Omental fat pad (tissue), 4 donors: ENCODE data around the gene TMEM218. TPM values are rescaled to one million over a fixed set of nuclear protein-coding genes. Genes with fewer than 3 reads are reported as not detected.

ENCODE experiments used
- ATAC-seq: fragments of 150-250 bp; one replicate; pipeline ENCODE4 v1.9.1; 2016; ENCODE audit warnings: mild to moderate bottlenecking, moderate library complexity; ENCODE audit not compliant: low FRiP score
- DNase-seq: peaks from one replicate; pipeline ENCODE4 v3.0.0-alpha.2; 2019; ENCODE audit warnings: low spot score
- total RNA-seq, 4 donors: library from RNA; depleted of rRNA; stranded (reverse); fragments of >200 nt; gene quantifications; one replicate each; pipeline ENCODE4 v1.1.0, GENCODE V29; 2016
- TF ChIP-seq, protein P1 (sequence below), 3 donors: fragments of 450-650 bp; IDR thresholded peaks; one replicate each; pipeline ENCODE4 v1.5.1; 2016 to 2017; ENCODE audit warnings: antibody characterized with exemption in 3 of 3, mild to moderate bottlenecking in 3 of 3, moderate library complexity in 2 of 3

Gene TMEM218
- total RNA-seq, 4 donors from 2014 or later, result 17.0 to 24.4 (median 21.9) TPM

DNA sequence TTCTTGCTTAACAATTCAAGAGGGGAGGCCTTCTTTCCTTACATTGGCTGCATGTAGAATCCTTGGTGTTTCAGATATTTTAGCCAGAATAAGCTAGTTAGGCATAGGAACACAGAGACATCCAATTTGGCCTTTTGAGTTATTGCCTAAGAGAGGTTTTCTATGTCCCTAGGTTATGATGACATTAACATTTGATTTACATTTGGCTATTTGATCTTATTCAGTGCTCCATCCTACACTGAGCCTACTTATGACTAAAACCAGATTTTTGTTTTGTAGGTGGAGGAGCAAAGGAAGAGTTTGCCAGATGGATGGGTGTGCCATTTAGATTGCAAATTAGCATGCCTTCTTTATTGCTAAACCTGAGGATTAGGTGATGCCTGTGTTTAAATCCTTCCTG lies 59.4 kb downstream of the TMEM218 start:
- ATAC-seq (no peak), DNase-seq (no peak)
- TF ChIP-seq, protein P1, sequence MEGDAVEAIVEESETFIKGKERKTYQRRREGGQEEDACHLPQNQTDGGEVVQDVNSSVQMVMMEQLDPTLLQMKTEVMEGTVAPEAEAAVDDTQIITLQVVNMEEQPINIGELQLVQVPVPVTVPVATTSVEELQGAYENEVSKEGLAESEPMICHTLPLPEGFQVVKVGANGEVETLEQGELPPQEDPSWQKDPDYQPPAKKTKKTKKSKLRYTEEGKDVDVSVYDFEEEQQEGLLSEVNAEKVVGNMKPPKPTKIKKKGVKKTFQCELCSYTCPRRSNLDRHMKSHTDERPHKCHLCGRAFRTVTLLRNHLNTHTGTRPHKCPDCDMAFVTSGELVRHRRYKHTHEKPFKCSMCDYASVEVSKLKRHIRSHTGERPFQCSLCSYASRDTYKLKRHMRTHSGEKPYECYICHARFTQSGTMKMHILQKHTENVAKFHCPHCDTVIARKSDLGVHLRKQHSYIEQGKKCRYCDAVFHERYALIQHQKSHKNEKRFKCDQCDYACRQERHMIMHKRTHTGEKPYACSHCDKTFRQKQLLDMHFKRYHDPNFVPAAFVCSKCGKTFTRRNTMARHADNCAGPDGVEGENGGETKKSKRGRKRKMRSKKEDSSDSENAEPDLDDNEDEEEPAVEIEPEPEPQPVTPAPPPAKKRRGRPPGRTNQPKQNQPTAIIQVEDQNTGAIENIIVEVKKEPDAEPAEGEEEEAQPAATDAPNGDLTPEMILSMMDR (IDR thresholded peaks at IDR 0.05), result no peak

DNA sequence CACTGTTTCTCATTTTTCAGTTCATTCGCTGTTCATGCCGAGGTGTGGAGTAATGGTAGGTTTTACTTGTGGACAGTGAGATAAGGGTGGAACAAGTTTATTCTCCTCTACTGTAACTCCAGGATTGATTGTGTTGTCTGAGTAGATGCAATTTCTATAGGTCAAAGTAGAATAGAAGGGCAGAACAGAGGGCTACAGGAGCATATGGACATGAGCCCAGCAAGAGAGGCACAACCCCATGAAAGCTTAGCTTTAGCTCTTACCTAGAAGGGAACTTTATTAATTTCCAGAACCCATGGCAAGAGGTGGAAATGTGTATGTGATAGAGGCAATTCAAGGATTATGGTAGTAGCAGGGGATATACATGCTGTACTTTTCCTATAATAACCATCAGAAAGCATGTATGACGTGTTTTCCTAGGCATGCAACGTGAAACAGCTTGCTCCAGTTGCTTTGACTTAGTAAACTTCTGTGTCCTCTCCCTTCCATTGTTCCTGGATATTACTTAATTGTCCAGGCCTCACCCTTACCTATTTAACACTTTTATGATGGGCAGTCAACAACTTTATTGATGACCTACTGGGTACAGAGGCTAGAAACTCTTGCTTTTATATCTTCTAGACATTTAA lies 62.1 kb downstream of the TMEM218 start:
- ATAC-seq, result no peak
- TF ChIP-seq, protein P1 (IDR thresholded peaks at IDR 0.05), result no peak
- no peak for DNase-seq

Other genes starting within 250 kb of the TMEM218 start
- gene ROBO3, start 246.2 kb downstream of the TMEM218 start, total RNA-seq, result 10 to 100 TPM; 24.5 to 71.5 (median 27.9) TPM
- gene ROBO4, start 213.8 kb downstream of the TMEM218 start, total RNA-seq, result 100 to 1,000 TPM in 1 of 4 donors, 10 to 100 TPM in 3; 31.7 to 152 (median 75.2) TPM
- under 1 TPM in 1 of 4 donors, not detected in 3; 0.56 TPM for gene HEPN1, start 192.4 kb downstream of the TMEM218 start, total RNA-seq
- 10 to 100 TPM in 3 of 4 donors, 1 to 10 TPM in 1; 8.5 to 37.3 (median 21.3) TPM for gene HEPACAM, start 175.6 kb downstream of the TMEM218 start, total RNA-seq
- gene CCDC15, start 157.4 kb downstream of the TMEM218 start, total RNA-seq, result 1 to 10 TPM in 3 of 4 donors, under 1 TPM in 1; 0.88 to 2.4 (median 1.1) TPM
- 10 to 100 TPM; 15.6 to 26.0 (median 21.5) TPM for gene SLC37A2, start 48.3 kb downstream of the TMEM218 start, total RNA-seq
- 1 to 10 TPM in 2 of 4 donors, under 1 TPM in 2; 0.19 to 2.7 (median 0.82) TPM for gene PKNOX2, start 53.1 kb upstream of the TMEM218 start, total RNA-seq